HEK293T (cell line): ENCODE results near the gene ADCY6.

Source experiments
- FOXA1 ChIP-seq: fragments of 450-650 bp; IDR thresholded peaks from 2 replicates; pipeline ENCODE4 v1.6.1; 2016; ENCODE audit warnings: mild to moderate bottlenecking
- FOXK2 ChIP-seq: fragments of 450-650 bp; IDR thresholded peaks from 2 replicates; pipeline ENCODE4 v1.6.1; 2016; ENCODE audit warnings: mild to moderate bottlenecking
- FOXM1 ChIP-seq: fragments of 450-650 bp; IDR thresholded peaks from 2 replicates; pipeline ENCODE4 v1.6.1; 2017; ENCODE audit warnings: mild to moderate bottlenecking, borderline replicate concordance
- PKNOX1 ChIP-seq: fragments of 450-650 bp; IDR thresholded peaks from 2 replicates; pipeline ENCODE4 v1.6.1; 2016
- SP1 ChIP-seq: fragments of 450-650 bp; IDR thresholded peaks from 2 replicates; pipeline ENCODE4 v1.6.1; 2017
- SUZ12 ChIP-seq: fragments of 450-650 bp; IDR thresholded peaks from 2 replicates; pipeline ENCODE4 v1.6.1; 2016; ENCODE audit warnings: mild to moderate bottlenecking
- TARDBP ChIP-seq: fragments of 450-650 bp; IDR thresholded peaks from 2 replicates; pipeline ENCODE4 v1.6.1; 2016

DNA sequence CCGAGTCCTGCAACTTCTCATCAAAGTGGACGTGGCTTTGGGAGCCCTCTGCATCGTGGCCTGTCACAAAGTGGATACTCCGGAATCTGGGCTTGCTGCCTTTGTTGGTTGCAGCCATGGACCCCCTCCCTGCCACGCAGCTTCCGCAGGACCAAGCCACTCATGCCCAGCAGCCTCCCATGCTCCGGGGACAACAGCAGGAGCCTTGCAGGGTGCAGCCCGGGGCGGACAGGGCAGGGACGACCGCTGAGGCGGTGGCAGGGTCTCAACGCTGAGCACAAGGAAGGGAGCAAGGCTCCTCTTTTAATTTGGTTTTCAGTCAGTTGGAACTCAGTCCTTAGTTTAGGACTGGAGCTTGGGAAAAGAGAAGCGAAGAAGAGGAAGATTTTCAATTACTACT is 12.1 kb upstream of the ADCY6 start:
- TF ChIP-seq SUZ12 (no peak), PKNOX1 (no peak), FOXK2 (no peak), SP1 (no peak), FOXA1 (no peak), FOXM1 (no peak), TARDBP (no peak)
